NCI-H1417 treated with DMSO at 0.1 percent for 48 hours (cell line): ENCODE measurements around the gene ACKR1.

Experiments
- DNase-seq: peaks from one replicate; lab custom pipeline; 2025; lab: John Stamatoyannopoulos, UW

Gene ACKR1

GRCh38 chr1:159187647-159188374, 16.9 kb upstream of the ACKR1 start:
- DNase-seq: no peak

GRCh38 chr1:159188375-159188788, 16.3 kb upstream of the ACKR1 start:
- no peak for DNase-seq

- no peak for DNase-seq
Observed at GRCh38 chr1:159190441-159190840, 14.2 kb upstream of the ACKR1 start.

- DNase-seq: no peak
Observed at GRCh38 chr1:159196543-159196942, 8.1 kb upstream of the ACKR1 start.

- no peak for DNase-seq
Observed at GRCh38 chr1:159197561-159198557, 6.8 kb upstream of the ACKR1 start.

GRCh38 chr1:159199901-159200300, 4.8 kb upstream of the ACKR1 start:
- no peak for DNase-seq

- no peak for DNase-seq
Observed at GRCh38 chr1:159200769-159201168, 3.9 kb upstream of the ACKR1 start.

- DNase-seq: no peak
Observed at GRCh38 chr1:159201642-159202041, 3.0 kb upstream of the ACKR1 start.

GRCh38 chr1:159203610-159204009, 1.1 kb upstream of the ACKR1 start:
- no peak for DNase-seq

GRCh38 chr1:159205225-159205624, 550 bp downstream of the ACKR1 start:
- no peak for DNase-seq

- DNase-seq: no peak
Observed at GRCh38 chr1:159206110-159206509, 1.4 kb downstream of the ACKR1 start.

- DNase-seq: no peak
Observed at GRCh38 chr1:159207080-159207479, 2.4 kb downstream of the ACKR1 start.

- no peak for DNase-seq
Observed at GRCh38 chr1:159207774-159208173, 3.1 kb downstream of the ACKR1 start.

- DNase-seq: no peak
Observed at GRCh38 chr1:159208175-159208825, 3.6 kb downstream of the ACKR1 start.

GRCh38 chr1:159209061-159209460, 4.4 kb downstream of the ACKR1 start:
- no peak for DNase-seq

GRCh38 chr1:159211331-159212136, 6.9 kb downstream of the ACKR1 start:
- no peak for DNase-seq

- no peak for DNase-seq
Observed at GRCh38 chr1:159212596-159212995, 7.9 kb downstream of the ACKR1 start.

- DNase-seq: no peak
Observed at GRCh38 chr1:159214149-159214760, 9.6 kb downstream of the ACKR1 start.

- no peak for DNase-seq
Observed at GRCh38 chr1:159218649-159219636, 14.3 kb downstream of the ACKR1 start.
